GM12801 (cell line): ENCODE measurements around the gene SGTA.

Source experiments
- TF ChIP-seq, protein P1 (sequence below): IDR thresholded peaks from one replicate; pipeline ENCODE4 v1.5.1; 2011; ENCODE audit warnings: control low read depth; ENCODE audit not compliant: insufficient read length; ENCODE audit errors: extremely low read depth

SGTA gene

DNA sequence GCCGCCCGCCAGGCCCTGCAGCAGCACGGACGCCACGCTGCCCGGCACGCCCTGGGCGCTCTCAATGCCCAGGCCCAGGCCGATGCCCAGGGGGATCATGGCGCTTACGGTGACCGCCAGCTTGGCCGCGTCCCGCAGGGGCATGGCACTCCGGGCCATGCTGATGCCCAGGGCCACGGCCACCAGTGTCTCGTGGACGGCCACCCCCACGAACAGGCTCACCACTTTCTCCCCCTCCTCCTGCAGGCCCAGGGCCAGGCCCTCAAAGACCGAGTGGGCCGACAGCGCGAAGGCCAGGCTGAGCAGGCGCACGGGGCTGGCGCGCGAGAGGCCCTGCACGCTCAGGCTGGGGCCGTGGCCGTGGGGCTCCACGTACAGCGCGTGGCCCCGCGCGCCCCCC, 50.2 kb downstream of the SGTA start:
- TF ChIP-seq, protein P1, sequence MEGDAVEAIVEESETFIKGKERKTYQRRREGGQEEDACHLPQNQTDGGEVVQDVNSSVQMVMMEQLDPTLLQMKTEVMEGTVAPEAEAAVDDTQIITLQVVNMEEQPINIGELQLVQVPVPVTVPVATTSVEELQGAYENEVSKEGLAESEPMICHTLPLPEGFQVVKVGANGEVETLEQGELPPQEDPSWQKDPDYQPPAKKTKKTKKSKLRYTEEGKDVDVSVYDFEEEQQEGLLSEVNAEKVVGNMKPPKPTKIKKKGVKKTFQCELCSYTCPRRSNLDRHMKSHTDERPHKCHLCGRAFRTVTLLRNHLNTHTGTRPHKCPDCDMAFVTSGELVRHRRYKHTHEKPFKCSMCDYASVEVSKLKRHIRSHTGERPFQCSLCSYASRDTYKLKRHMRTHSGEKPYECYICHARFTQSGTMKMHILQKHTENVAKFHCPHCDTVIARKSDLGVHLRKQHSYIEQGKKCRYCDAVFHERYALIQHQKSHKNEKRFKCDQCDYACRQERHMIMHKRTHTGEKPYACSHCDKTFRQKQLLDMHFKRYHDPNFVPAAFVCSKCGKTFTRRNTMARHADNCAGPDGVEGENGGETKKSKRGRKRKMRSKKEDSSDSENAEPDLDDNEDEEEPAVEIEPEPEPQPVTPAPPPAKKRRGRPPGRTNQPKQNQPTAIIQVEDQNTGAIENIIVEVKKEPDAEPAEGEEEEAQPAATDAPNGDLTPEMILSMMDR = no peak

DNA sequence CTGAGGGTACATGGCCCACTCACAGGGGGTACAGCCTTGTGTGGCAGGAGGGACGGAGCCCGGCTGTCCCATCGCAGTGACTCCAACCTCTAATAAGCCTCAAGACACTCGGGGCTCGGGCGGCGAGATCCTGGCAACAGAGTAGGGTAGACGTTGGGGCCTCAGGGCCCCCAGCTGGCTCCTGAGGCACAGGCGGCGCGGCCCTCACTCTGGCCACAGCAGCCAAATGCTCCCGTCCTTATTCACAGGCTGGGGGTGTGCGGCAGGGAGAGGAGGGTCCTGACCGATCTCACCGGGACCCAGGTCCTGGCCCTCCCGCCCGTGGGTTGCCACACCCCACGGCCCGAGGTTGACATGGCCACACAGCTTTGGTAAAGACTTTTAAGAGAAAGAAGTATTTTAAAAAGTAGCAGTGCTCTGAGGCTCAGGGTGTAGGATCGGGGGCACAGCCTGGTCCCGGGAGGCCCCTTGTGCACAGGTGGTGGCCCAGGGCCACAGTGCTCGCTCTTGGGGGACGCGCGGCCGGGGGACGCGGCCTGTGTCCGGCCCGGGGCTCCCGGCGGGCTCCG, 50.8 kb downstream of the SGTA start:
- TF ChIP-seq, protein P1 = no peak

DNA sequence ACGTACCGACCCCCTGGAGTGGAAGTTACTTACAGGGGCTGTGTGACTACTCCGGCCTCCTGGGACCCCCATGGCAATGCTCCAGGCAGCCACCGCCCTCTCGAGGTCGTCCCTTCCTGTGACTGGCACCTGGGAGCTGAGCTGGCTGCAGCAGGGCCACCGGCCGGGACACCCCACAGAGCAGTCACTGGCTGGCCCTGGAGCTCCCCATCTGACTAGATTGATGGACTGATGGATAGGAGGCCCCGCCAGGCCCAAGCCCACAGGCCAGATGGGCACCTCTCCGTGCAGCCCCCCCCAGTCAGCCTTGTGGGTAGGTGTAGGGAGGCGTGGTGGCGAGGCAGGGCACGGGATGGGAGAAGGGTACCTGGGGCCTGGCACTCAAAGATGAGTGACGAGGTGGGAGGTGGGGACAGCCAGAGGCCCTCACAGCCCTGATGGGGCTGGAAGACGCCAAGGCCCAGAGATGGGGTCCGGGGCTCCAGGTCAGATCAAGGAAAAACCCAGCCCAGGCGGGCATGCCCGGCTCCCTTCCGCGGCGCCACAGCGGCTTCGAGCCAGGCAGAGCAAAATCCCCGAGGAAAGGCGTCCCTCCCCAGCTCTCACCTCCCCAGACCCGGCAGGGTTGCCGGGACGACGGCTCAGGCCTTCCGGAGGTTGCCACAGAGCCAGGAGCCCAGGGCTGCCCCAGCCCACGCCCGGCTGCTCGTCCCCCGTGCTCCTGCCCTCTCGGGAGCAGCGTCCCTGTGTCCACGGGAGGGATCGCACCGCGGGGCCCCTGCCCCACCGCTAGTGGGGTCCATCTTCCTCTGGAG, 51.7 kb downstream of the SGTA start:
- TF ChIP-seq, protein P1 = no peak

DNA sequence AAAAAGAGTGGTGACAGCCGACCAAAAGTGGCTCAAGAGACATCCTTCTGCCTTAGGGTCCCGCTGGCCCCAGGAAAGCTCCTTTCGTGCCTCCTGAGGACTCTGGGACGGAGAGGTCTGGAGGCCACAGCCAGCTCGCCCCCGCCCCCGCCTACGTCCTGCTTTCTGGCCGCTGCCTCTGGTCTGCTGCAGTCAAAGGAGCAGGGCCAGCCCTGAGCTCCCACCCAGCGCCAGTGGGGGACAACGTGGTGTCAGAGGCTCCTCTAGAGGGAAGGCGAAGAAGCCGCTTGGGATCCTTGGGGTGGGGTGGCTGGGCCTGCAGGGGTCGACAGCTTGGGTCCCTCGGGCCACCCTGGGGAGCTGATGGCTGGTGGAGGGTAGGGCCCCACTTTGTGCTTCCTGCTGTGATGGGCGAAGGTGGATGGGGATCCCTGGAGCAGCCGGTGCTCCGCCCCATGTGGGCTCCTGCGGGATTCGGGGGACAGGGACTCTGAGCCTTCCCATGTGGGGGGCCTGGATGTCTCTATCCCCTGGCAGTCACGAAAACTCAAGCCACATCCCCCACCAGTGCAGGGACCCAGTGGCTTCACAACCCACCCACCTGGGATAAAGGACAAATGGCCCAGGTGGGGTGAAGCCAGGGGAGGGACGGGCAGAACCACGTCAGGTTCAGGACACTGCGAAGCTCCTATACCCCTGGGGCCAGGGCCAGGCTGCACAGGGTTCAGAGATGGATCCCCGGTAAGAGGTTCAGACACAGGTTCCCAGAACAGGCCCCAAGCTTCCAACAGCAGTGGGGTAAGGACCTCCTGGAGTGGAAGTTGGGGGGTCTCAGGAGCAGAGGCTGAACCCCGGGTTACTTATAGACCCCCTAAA, 52.9 kb downstream of the SGTA start:
- TF ChIP-seq, protein P1 = no peak

DNA sequence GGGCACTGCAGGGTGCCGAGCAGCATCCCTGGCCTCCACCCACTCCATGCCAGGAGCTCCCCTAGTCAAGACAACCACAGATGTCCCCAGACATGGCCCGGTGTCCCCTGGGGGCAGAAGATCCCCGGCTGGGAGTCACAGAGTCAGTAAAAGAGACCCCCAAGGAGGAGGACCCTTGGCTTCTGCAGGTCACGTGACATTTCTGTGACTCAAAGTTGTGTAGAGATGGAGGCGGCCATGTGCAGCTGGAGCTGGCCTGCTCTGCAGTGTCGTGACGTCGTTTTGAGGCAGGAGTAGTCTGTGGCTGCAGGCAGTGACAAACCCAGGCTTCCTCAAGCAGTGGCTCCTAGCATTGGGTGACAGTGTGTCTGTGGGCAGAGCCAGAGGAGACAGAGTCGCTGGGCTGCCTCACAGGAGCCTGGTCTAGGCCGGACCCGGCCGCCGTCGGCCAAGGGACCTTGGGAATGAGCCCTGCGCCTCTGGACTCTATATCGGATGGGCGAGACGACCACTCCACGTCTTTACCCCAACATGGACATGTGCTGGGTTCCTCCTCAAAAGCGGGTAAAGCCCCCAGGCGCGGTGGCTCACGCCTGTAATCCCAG, 54.2 kb downstream of the SGTA start:
- TF ChIP-seq, protein P1 = no peak

DNA sequence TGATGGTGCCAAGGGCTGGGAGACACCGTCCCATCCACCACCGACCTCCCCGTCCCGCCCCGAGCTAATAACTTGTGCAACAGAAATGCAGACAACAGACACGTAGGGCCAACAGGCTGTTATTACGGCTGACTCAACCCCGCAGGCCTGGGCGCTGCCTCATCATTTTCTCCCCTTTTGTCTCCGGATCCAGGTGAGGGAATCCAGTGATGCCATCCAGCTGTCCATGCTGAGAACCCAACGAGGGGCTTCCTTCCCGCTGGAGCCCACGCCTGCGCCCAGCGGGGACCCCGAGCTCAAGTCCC, 55.5 kb downstream of the SGTA start:
- TF ChIP-seq, protein P1 = no peak
